K562 treated with DMSO at 1 percent for 12 hours (cell line): ENCODE measurements around the gene OR13G1. TPM values are rescaled to one million over a fixed set of nuclear protein-coding genes. Genes with fewer than 3 reads are reported as not detected.

Experiments used
- total RNA-seq: library from RNA; unstranded; fragments of 300-600 nt; gene quantifications from 2 replicates; pipeline ENCODE4 v1.2.3, GENCODE V29; 2022; ENCODE audit not compliant: insufficient read depth

OR13G1 gene
- total RNA-seq: not detected in 2 replicates

DNA sequence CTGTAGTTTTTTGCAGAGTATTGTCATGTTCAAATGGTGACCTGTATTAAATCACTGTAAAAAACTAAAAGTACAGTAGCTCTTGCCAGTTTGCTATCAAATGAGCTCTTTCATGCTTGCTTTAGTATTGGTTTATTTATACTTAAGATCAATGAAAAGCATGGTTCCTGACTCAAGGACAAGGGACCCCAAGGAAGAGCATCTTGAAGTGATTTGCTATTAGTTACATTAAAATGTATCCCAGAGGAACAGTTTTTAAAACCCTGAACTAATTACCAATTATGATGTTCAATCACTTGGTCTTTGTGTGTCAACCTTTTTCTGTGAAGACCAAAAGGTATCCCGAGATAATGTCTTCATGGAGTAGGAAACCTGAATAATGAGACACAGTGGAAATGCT lies at the start of gene OR13G1:
TSS of gene OR13G1 (minus strand) at position 101 of the 400 bp plus-strand sequence. CDS start 6,698 bp downstream, outside the sequence.

GRCh38 chr1:247716546-247716945 lies 37.0 kb upstream of the OR13G1 start, which contains the start of gene OR6F1:
Gene OR6F1, minus strand, starts transcription at chr1:247716646. Its CDS starts 3,891 bp downstream, at chr1:247712755.

Other genes starting within 250 kb of the OR13G1 start
- not detected in 2 replicates for gene OR2B11, start 221.6 kb downstream of the OR13G1 start, total RNA-seq
- 0.11 TPM in 1 of 2 replicates, not detected in the other for gene OR2C3, start 143.3 kb downstream of the OR13G1 start, total RNA-seq
- not detected in 2 replicates for gene GCSAML, start 130.6 kb downstream of the OR13G1 start, total RNA-seq
- not detected in 2 replicates for gene OR2G2, start 91.4 kb downstream of the OR13G1 start, total RNA-seq
- gene OR2G3, start 74.2 kb downstream of the OR13G1 start, total RNA-seq: not detected in 2 replicates
- not detected in 2 replicates for gene OR6F1, start 36.9 kb upstream of the OR13G1 start, total RNA-seq
- not detected in 2 replicates for gene OR14K1, start 58.9 kb upstream of the OR13G1 start, total RNA-seq
- not detected in 2 replicates for gene OR14A2, start 68.4 kb upstream of the OR13G1 start, total RNA-seq
- gene OR1C1, start 80.8 kb upstream of the OR13G1 start, total RNA-seq: not detected in 2 replicates
- gene OR14A16, start 144.4 kb upstream of the OR13G1 start, total RNA-seq: not detected in 2 replicates
- gene OR11L1, start 162.2 kb upstream of the OR13G1 start, total RNA-seq: not detected in 2 replicates
- 6.8 and 25.3 TPM in 2 replicates for gene TRIM58, start 177.4 kb upstream of the OR13G1 start, total RNA-seq
- 8.5 TPM in 1 of 2 replicates, not detected in the other for gene OR2W3, start 215.8 kb upstream of the OR13G1 start, total RNA-seq
- not detected in 2 replicates for gene OR2T8, start 240.5 kb upstream of the OR13G1 start, total RNA-seq
- gene OR2AJ1, start 245.2 kb upstream of the OR13G1 start, total RNA-seq: not detected in 2 replicates